ENCODE results near the gene ADARB2. TPM values are rescaled to one million over a fixed set of nuclear protein-coding genes. Genes with fewer than 3 reads are reported as not detected.
"Not testable (repeated sequence)": the region's sequence is repeated elsewhere in the genome, so short reads cannot be mapped to it uniquely, and the experiment has no call there.

ADARB2 gene
- total RNA-seq, 2 donors from 2014 or later: 1.1 to 1.8 TPM

GRCh38 chr10:1356349-1356748, 381.0 kb downstream of the ADARB2 start:
- Histone ChIP-seq H3K27me3 (ENCODE audit: control insufficient read depth, insufficient read depth, low read length, poor library complexity, severe bottlenecking) (no peaks in the 10 kb centered on the region), H3K4me1 (ENCODE audit: control insufficient read depth, insufficient read depth, low read length) (no peaks in the 10 kb centered on the region), H3K9me3 (ENCODE audit: control insufficient read depth, low read length) (no peaks in the 10 kb centered on the region), H3K4me3 (ENCODE audit: low read length) (no peak overlapping the region), H3K9ac (ENCODE audit: extremely low read depth, low read length, poor library complexity, severe bottlenecking) (no peak overlapping the region), H3K27ac (ENCODE audit: low read depth, low read length) (no peak overlapping the region), H3K36me3 (ENCODE audit: control insufficient read depth, insufficient read depth, low read length) (no peaks in the 10 kb centered on the region)
- TF ChIP-seq, protein P1, sequence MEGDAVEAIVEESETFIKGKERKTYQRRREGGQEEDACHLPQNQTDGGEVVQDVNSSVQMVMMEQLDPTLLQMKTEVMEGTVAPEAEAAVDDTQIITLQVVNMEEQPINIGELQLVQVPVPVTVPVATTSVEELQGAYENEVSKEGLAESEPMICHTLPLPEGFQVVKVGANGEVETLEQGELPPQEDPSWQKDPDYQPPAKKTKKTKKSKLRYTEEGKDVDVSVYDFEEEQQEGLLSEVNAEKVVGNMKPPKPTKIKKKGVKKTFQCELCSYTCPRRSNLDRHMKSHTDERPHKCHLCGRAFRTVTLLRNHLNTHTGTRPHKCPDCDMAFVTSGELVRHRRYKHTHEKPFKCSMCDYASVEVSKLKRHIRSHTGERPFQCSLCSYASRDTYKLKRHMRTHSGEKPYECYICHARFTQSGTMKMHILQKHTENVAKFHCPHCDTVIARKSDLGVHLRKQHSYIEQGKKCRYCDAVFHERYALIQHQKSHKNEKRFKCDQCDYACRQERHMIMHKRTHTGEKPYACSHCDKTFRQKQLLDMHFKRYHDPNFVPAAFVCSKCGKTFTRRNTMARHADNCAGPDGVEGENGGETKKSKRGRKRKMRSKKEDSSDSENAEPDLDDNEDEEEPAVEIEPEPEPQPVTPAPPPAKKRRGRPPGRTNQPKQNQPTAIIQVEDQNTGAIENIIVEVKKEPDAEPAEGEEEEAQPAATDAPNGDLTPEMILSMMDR (conservative IDR thresholded peaks at IDR 0.05): no peak
- Mint-ChIP-seq H3K27me3 (ENCODE audit: insufficient read depth) (no peaks in the 10 kb centered on the region), H3K27ac (no peak overlapping the region), H3K9me3 (no peaks in the 10 kb centered on the region), H3K4me1 (peaks cover 20% of the 10 kb centered on the region), H3K4me3 (no peak overlapping the region), H3K36me3 (ENCODE audit: low read depth) (no peaks in the 10 kb centered on the region)
- DNase-seq: no peak
- WGBS, 2 experiments (ENCODE audit: insufficient coverage in 1 of 2, insufficient read length in 1 of 2): 85 to 87% methylated on average over 2 to 4 of the region's 4 CpGs

GRCh38 chr10:1354809-1355710, 382.3 kb downstream of the ADARB2 start:
- DNase-seq: no peak
- TF ChIP-seq, protein P1 (conservative IDR thresholded peaks at IDR 0.05): no peak
- Mint-ChIP-seq H3K9me3 (no peaks in the 10 kb centered on the region), H3K4me3 (no peak overlapping the region), H3K27ac (no peak overlapping the region), H3K36me3 (ENCODE audit: low read depth) (no peaks in the 10 kb centered on the region), H3K27me3 (ENCODE audit: insufficient read depth) (no peaks in the 10 kb centered on the region), H3K4me1 (peaks cover 8% of the 10 kb centered on the region)
- Histone ChIP-seq H3K9ac (ENCODE audit: extremely low read depth, low read length, poor library complexity, severe bottlenecking) (no peak overlapping the region), H3K36me3 (ENCODE audit: control insufficient read depth, insufficient read depth, low read length) (no peaks in the 10 kb centered on the region), H3K9me3 (ENCODE audit: control insufficient read depth, low read length) (no peaks in the 10 kb centered on the region), H3K4me1 (ENCODE audit: control insufficient read depth, insufficient read depth, low read length) (no peaks in the 10 kb centered on the region), H3K27ac (ENCODE audit: low read depth, low read length) (no peak overlapping the region), H3K27me3 (ENCODE audit: control insufficient read depth, insufficient read depth, low read length, poor library complexity, severe bottlenecking) (no peaks in the 10 kb centered on the region), H3K4me3 (ENCODE audit: low read length) (no peak overlapping the region)
- WGBS, 2 experiments (ENCODE audit: insufficient coverage in 1 of 2, insufficient read length in 1 of 2): 87% methylated on average over 8 to 10 of the region's 10 CpGs

DNA sequence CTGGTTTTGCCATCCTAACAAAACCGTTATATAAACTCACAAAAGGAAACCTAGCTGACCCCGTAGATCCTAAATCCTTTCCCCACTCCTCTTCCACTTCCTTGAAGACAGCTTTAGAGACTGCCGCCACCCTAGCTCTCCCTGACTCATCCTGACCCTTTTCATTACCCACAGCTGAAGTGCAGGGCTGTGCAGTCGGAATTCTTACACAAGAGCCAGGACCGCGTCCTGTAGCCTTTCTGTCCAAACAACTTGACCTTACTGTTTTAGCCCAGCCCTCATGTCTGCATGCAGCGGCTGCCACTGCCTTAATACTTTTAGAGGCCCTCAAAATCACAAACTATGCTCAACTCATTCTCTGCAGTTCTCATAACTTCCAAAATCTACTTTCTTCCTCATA, 385.0 kb downstream of the ADARB2 start:
- H3K9me3 ChIP-seq (ENCODE audit: control insufficient read depth, low read length); H3K4me3 Mint-ChIP-seq; H3K4me1 ChIP-seq (ENCODE audit: control insufficient read depth, insufficient read depth, low read length); H3K4me3 ChIP-seq (ENCODE audit: low read length); H3K9me3 Mint-ChIP-seq; DNase-seq; H3K27ac Mint-ChIP-seq; H3K4me1 Mint-ChIP-seq; H3K27ac ChIP-seq (ENCODE audit: low read depth, low read length); H3K27me3 Mint-ChIP-seq (ENCODE audit: insufficient read depth); H3K36me3 ChIP-seq (ENCODE audit: control insufficient read depth, insufficient read depth, low read length); H3K36me3 Mint-ChIP-seq (ENCODE audit: low read depth); H3K9ac ChIP-seq (ENCODE audit: extremely low read depth, low read length, poor library complexity, severe bottlenecking); H3K27me3 ChIP-seq (ENCODE audit: control insufficient read depth, insufficient read depth, low read length, poor library complexity, severe bottlenecking): not testable (repeated sequence)
- 94 to 95% methylated on average over 6 to 7 of the region's 7 CpGs for whole genome bisulfite sequencing, 2 experiments (ENCODE audit: insufficient coverage in 1 of 2, insufficient read length in 1 of 2)
